ENCODE measurements around the gene HDDC2.
"Not testable (repeated sequence)": the region's sequence is repeated elsewhere in the genome, so short reads cannot be mapped to it uniquely, and the experiment has no call there.

Gene HDDC2

DNA sequence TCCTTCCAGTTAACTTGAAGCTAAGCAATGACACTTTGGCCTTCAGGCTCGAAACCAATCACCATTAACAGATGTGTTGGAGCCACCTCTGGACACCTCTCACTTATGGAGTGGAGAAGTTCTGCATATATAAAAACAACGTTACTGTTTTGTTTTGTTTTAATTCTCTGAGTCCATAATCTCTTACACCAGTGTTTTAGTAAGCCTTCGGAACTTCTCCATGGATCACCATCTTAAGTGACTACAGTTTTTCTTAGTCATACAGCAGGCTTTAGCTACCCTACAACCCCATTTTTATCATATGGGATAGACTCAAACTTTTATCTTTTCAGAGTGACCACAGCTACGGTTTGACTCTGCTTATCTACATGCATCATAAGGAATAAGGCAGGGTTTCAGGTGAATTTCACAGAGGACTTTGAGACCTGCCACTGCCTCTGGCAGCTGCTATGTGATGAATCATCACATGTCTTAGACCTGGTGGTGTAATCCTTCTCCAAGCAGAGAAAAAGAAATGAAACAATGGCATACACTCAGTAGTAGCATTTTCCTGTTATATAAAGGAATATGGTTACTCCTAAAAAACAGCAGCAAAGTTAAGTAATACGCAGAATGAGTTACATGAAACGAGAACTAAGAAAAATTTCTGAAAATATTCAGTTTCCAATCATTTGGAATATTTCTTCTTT is 5.5 kb upstream of the HDDC2 start:
- DNase-seq (ENCODE audit: low spot score) = peak; percentile 14
- no peak for FAIRE-seq

DNA sequence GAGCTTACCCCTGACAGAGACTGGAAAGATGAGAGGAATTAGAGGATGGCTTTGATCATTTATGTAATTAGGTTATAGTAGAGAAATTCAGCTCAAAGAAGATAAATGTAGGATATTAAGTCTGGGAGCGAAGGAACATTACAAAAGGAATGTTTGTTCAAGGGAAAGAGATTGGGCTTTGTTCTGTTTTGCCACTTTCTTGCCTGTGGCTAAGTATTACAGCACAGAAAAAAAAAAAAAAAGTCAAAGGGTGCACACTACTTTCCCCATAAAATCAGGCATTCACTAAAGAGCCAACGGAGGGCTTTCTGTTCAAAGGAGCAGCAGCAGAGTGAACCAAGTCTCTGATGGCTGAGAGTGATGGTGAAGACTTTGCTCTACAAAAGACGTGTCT is 5.0 kb upstream of the HDDC2 start:
- DNase-seq (ENCODE audit: low spot score) (no peak), FAIRE-seq (no peak)

DNA sequence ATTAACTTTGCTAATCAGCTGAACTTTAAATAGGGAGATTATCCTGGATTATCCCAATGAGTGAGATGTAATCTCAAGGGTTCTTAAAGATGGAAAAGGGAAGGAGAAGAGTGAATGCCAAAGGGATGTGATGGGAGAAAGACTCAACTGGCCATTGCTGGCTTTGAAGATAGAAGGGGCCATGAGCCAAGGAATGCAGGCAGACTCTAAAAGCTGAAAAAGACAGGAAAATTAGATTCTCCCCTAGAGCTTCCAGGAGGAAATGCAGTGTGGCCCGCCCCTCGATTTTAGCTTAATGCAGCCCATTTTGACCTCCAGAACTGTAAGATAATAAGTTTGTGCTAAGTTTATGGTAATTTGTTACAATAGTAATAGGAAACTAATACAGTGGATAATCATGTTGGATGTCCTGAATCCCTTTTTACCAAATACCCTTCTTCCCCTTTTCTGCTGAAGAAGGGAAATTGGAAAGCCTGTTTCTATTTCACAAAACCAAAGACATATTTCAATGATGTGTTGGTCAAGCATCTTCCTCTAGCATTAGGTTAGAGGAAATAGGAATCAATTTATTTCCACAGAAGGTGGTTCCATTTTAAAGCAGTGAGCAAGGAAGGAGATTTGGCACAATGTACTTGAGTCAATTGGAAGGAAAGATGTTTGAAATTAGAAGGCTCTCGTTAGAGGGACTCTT is 3.3 kb upstream of the HDDC2 start:
- DNase-seq (ENCODE audit: low spot score) (no peak), FAIRE-seq (no peak)

DNA sequence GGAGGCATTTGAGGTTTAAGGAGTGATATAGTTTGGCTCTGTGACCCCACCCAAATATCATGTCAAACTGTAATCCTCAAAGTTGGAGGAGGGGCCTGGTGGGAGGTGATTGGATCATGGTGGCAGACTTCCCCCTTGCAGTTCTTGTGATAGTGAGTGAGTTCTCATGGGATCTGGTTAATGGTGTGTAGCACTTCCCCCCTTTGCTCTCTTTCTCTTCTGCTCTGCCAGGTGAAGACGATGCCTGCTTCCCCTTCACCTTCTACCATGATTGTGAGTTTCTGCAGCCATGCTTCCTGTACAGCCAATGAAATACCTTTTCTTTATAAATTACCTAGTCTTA is 1.7 kb upstream of the HDDC2 start:
- DNase-seq (ENCODE audit: low spot score) = no peak
- FAIRE-seq = no peak

DNA sequence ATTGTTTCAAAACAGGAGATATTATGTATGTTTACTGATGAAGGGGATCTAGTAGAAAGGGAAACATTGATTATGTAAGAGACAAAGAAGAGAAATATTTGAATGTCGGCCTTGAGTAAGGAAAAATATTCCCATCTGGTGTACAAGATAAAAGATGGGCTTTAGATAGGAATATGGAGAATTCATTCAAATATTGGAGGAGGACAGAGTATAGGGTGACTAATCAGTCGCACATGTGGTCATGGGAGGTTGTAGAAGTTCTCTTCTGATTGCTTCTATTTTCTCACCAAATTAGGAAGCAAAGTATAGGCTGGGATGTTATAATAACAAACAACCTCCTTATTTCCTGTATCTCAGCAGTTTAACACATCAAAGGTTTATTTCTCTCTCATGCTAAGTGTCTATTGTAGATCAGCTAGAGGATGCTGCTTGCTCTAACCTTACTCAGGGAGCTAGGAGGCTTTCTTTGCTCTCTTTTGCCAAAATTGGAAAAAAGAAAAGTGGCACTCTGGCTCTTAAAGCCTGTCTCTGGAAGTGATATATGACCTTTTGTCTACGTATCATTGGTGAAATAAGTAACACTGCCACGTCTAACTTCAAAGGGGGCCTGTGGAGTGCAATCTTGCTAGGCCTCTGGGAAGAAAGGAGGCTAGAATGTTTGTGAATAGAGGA is 1.2 kb upstream of the HDDC2 start:
- DNase-seq (ENCODE audit: low spot score) = no peak
- FAIRE-seq = no peak

DNA sequence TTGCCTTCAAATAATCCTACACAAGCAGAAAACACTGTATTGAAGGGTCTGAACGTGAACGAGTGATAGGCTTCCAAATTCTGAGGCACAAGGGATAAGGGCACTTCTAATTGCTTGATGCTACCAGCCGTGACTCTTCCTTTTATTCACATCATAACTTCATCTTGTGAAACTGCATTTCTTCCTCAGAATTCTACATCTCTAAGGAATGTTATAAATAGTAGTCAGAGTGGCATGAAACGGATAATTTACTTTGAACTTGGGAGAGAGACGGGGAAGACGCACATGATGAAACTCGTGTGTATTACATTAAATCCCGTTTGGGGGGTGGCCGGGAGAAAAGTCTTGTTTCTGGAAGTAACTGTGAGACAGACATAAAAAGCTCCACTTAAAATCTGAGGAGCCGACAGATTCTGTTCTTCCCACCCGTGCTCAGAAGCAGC is 754 bp downstream of the HDDC2 start:
- DNase-seq (ENCODE audit: low spot score) (no peak), FAIRE-seq (no peak)

DNA sequence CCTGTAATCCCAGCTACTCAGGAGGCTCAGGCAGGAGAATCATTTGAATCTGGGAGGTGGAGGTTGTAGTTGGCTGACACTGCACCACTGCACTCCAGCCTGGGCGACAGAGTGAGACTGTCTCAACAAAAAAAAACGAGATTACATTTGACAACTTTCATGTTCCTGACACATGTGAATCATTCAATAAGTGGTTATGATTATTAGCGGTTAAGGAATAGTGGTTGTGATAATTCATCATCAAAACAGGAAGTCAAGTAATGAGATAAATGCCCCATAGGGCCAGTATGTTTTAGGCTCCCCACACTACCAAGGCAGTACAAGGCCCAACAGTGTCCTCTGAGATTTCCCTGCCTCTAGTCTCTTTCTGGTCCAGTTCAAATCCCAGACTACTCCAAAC is 2.5 kb downstream of the HDDC2 start:
- DNase-seq (ENCODE audit: low spot score) (no peak), FAIRE-seq (no peak)

DNA sequence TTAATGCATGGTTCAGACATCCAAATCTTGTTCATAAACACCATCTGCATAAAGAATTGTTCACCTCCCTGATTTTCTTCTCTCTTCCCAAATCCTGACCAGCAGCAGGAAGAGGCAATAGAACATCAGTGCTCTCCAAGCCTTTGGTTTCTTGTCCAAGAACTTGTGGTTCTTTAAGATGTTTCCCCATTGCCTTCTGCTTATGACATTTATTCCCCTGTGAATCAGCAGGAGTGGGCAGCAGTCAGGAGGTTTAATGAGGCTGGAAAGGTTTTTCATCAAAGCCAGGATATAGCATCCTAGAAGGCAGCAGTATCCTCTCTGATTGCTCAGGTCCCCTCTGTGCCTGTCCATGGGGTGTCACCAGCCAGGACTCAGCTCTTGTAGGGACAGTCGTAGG is 5.3 kb downstream of the HDDC2 start:
- DNase-seq (ENCODE audit: low spot score) = no peak
- FAIRE-seq = no peak

DNA sequence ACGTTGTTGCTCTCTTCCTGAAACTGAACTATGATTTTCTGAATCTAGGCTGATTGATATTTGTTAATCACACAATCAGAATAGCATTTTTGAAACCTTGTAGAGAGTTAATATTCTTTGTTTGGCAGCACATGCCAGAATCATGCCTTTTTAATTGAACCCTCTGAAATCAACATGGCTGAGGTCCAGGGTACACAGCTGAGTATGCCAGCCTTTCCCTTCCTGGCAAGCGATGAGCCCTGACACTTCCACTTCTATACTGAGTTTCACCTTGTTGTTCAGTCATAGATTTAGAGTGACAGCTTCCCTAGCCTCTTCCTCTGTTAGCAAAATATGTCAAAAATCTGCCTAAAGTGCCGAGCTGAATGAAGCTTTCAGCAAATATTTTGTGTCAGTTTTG is 6.8 kb downstream of the HDDC2 start:
- no peak for DNase-seq (ENCODE audit: low spot score)

DNA sequence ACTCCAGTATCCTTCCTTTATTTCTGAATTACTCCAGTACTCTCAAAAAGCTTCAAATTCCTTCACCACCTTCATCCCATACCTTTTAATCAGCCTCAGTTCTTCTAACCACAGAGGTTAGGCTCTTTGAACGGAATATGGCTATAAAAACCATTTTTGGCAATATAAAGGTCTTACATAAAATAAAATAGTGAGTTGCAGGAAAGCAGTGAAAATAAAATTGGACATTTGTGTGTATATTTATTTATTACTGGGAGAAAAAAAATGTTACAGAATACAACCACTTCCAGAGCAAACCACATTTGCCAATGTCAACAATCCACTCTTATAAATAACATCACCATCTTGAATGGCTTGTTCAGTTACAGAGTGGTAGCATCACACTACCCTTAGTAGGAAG is 7.7 kb downstream of the HDDC2 start:
- FAIRE-seq = no peak

More for the DNA sequence above, 6.8 kb downstream of the HDDC2 start:
- no peak for FAIRE-seq

DNA sequence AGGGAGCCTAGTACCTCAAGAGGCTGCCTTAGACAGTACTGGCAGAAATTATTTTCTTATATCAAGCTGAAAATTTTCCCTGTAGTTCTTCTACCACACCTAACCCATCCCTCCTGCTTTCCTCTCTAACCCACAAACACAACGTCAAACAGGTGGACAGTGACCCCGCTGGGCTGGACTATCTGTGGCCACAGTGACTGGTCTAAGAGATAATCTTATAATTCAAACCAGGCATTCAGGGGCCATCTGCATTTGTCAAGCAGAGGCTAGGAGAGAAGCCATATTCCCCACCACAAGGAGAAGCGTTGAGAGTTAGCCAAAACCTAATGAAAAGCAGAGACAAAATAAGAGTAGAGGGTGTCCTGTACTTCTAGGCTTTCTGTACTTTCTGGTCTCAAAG is 8.2 kb downstream of the HDDC2 start:
- FAIRE-seq = no peak

More for the DNA sequence above, 7.7 kb downstream of the HDDC2 start:
- no peak for DNase-seq (ENCODE audit: low spot score)

DNA sequence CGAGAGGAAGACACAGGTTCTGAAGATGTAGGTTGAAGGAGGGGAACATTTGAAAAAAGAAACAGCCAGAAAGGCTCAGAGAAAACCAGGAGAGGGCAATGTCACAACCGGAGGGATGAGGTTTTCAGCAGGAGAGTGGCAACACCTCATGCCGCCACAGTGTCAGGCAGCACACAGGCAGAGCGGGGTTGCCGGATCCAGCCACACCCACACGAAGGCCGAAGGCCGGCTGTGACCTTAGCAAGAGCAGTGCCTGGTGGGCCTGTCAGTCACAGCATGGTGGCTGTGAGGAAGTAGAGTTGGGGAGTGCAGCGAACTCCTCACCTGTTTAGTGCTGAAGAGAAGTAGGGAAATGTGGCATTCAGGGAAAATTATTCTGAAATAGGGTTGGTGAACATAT is 14.0 kb downstream of the HDDC2 start:
- no peak for DNase-seq (ENCODE audit: low spot score)

More for the DNA sequence above, 8.2 kb downstream of the HDDC2 start:
- DNase-seq (ENCODE audit: low spot score) = no peak

DNA sequence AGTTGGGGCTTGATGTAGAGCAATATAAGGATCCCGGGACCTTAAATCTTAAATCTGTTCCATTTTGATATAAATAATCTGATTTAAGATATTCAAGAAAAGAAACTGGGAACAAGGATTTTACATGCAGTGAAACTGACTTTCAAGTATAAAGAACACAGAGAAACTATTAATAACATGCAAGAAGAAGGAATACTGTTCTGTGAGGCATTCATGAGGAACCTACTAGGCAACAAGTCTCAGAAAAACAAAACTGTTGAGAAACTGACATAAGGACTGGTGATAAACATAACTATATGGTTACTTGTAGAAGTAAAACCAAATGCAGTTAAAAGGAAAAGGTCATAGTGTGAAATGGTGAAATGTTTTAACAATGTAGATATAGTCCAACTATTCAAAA is 15.8 kb downstream of the HDDC2 start:
- no peak for FAIRE-seq
- DNase-seq (ENCODE audit: low spot score) = no peak

More for the DNA sequence above, 14.0 kb downstream of the HDDC2 start:
- no peak for FAIRE-seq

DNA sequence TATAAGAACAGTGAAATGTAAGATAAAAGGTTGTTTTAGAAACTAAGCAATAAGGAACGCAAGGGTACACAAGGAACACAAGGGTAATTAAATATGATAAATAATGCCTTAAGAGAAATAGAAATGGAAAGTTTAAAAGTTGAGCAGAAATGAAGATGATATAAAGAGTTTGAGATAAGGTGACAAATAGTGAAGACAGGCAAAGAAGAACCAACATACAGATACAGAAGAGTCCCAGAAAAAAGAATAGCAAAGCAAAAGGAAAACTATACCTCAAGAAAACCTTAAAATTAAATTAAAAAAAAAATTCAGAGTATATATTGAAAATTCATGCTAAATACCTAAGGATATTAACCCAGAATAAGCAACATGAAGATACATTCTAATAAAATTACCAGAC is 16.4 kb downstream of the HDDC2 start:
- no peak for FAIRE-seq
- DNase-seq (ENCODE audit: low spot score) = no peak

DNA sequence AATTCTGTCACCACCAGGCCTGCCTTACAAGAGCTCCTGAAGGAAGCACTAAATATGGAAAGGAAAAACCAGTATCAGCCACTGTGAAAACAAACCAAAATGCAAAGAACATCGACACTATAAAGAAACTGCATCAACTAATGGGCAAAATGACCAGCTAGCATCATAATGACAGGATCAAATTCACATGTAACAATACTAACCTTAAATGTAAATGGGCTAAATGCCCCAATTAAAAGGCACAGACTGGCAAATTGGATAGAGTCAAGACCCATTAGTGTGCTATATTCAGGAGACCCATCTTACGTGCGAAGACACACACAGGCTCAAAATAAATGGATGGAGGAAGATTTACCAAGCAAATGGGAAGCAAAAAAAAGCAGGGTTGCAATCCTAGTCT is 19.3 kb downstream of the HDDC2 start:
- not testable (repeated sequence) for FAIRE-seq

DNA sequence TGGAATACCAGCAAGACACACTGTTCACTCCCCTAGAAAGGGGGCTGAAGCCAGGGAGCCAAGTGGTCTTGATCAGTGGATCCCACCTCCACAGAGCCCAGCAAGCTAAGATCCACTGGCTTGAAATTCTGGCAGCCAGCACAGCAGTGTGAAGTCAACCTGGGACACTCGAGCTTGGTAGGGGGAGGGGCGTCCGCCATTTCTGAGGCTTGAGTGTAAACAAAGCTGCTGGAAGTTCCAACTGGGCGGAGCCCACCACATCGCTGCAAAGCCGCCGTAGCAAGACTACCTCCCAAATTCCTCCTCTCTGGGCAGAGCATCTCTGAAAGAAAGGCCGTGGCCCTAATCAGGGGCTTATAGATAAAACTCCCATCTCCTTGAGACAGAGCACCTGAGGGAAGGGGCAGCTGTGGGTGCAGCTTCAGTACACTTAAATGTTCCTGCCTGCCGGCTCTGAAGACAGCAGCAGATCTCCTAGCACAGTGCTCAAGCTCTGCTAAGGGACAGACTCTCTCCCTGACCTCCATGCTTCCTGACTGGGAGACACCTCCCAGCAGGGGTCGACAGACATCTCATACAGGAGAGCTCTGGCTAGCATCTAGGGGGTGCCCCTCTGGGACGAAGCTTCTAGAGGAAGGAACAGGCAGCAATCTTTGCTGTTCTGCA is 21.3 kb downstream of the HDDC2 start:
- not testable (repeated sequence) for DNase-seq (ENCODE audit: low spot score); FAIRE-seq

More for the DNA sequence above, 19.3 kb downstream of the HDDC2 start:
- DNase-seq (ENCODE audit: low spot score) = not testable (repeated sequence)

DNA sequence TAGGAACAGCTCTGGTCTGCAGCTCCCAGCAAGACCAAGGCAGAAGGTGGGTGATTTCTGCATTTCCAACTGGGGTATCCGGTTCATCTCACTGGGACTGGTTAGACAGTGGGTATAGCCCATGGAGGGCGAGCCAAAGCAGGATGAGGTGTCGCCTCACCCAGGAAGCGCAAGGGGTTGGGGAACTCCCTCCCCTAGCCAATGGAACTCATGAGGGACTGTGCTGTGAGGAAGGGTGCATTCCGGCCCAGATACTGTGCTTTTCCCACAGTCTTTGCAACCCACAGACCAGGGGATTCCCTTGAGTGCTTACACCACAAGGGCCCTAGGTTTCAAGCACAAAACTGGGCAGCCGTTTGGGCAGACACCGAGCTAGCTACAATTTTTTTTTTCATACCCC is 21.8 kb downstream of the HDDC2 start:
- FAIRE-seq (no peak), DNase-seq (ENCODE audit: low spot score) (no peak)

DNA sequence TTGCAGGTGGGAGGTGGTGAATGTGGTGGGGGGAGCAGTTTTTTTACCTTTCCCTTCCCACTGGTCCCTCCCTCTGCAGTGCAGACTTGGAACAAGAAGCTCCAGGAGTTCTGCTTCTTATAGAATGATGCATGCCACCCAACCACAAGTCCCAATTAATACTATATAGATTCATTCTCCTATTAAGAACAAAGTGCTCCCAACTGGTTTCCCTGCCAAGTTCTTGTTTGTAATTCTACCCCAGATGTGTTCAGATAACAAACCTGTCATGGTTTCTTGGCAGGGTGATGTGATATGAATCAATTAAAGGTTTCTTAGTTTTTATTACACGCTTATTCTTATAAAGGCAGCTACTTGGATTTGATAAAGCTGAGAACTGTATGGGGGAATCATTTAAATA is 23.9 kb downstream of the HDDC2 start:
- FAIRE-seq (no peak), DNase-seq (ENCODE audit: low spot score) (no peak)

DNA sequence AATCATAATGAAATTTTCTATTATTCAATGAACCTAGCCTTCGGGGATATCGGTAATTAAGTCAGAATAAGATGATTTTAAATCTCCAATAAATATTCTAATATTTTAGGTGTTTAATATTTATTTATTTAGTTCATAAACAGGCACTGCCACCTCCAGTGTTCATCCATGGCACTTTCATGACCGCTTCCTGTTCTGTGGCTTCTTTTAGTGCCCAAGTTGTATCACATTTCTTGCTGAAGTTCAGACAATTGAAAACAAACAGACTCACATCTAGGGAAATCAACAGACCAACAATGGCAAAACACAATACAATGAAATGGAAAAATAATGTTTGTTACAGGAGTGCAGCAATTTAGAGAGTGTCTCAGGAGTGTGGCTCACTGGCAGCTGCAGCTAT is 26.0 kb downstream of the HDDC2 start:
- FAIRE-seq = no peak
- DNase-seq (ENCODE audit: low spot score) = no peak

DNA sequence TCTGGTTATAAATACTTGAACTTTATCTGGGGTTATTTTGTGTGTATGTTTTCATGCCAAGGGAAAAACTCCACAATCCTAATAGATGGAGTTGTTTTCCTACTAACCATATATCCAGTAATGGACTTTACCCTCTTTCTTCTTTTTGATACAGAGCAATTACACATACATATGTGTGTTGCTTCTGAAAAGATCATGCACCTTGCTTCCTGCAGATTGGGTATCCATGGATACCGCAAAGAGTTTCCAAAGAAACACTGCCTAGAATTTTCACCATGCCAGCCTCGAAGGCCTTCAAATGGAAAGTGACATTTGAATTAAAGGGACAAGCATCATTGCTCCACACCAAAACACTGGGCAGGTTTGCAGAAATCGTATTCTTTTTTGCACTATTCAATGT is 26.8 kb downstream of the HDDC2 start:
- FAIRE-seq = no peak
- DNase-seq (ENCODE audit: low spot score) = no peak

DNA sequence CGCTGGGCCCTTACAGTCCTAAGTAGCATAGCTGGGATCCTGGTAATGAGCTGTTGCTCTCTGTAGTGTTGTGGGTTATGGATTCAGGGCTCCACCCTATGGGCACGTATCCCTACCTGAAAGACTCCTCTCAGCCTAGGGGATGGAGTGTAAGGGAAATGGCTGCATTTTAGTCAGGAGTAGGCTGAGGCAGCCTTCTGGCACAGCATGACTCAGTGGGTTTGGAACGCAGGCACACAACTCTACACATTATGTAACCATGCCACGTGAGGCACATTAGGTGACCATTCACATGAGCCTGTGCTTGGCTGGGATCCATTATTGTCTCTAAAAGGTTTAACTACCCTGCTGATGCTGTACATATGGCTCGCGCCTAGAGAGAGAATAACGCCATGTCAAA is 27.8 kb downstream of the HDDC2 start:
- peak; percentile 89 for DNase-seq (ENCODE audit: low spot score)

DNA sequence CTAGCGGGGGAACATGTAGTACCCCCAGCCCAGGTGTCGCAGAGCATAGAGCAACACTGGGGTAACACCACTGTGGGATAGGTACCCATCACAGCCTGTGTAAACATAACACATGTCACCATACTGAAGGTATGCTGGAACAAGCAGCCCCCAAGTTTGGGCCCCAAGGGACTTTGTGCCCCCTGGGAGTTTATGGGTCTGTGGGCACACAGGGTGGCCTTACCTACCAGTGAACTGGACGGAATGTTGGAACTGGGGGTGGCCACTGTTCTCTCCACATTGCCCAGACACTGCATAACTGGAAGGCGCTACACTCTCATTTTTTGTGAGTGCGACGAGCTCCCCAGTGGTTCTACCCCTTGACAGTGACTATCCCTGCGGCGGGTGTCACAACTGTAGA is 28.5 kb downstream of the HDDC2 start:
- FAIRE-seq = no peak

More for the DNA sequence above, 27.8 kb downstream of the HDDC2 start:
- peak; percentile 79 for FAIRE-seq

More for the DNA sequence above, 28.5 kb downstream of the HDDC2 start:
- DNase-seq (ENCODE audit: low spot score) = no peak
